Upper lobe of left lung (tissue), 6 donors: Measurements from ENCODE around the gene ENAM. TPM values are rescaled to one million over a fixed set of nuclear protein-coding genes. Genes with fewer than 3 reads are reported as not detected.

ENCODE experiments used
- ATAC-seq, 2 donors: fragments of 200-7000 bp; cut with Tn5 transposase; one replicate each; pipeline ENCODE4 v1.9.1; 2022; ENCODE audit warnings: mild to moderate bottlenecking in 2 of 2, moderate library complexity in 2 of 2; ENCODE audit not compliant: low FRiP score in 2 of 2
- DNase-seq, 2 donors: peaks; one replicate each; pipeline ENCODE4 v3.0.0-alpha.2; 2019 to 2020
- H3K27ac ChIP-seq, 4 donors: fragments of 200-600 bp; sonication (generic); one replicate each; pipeline ENCODE4 v1.5.1; 2016 to 2019
- H3K27me3 ChIP-seq, 4 donors: fragments of 200-600 bp; sonication (generic); one replicate each; pipeline ENCODE4 v1.5.1; 2017 to 2019
- H3K36me3 ChIP-seq, 4 donors: fragments of 200-600 bp; sonication (generic); one replicate each; pipeline ENCODE4 v1.5.1; 2016 to 2019
- H3K4me1 ChIP-seq, 4 donors: fragments of 200-600 bp; sonication (generic); one replicate each; pipeline ENCODE4 v1.5.1; 2018 to 2019
- H3K4me3 ChIP-seq, 4 donors: fragments of 200-600 bp; sonication (generic); one replicate each; pipeline ENCODE4 v1.5.1; 2017 to 2019; ENCODE audit warnings: mild to moderate bottlenecking in 2 of 4, moderate library complexity in 1 of 4
- H3K9me3 ChIP-seq, 4 donors: fragments of 200-600 bp; sonication (generic); one replicate each; pipeline ENCODE4 v1.5.1; 2018 to 2019
- EP300 ChIP-seq, 4 donors: sonication (generic); formaldehyde crosslinking; IDR thresholded peaks; one replicate each; pipeline ENCODE4 v1.5.1; 2017; ENCODE audit warnings: antibody characterized with exemption in 4 of 4, control low read depth in 2 of 4
- POLR2A ChIP-seq, 4 donors: fragments of 450-650 bp; IDR thresholded peaks; one replicate each; pipeline ENCODE4 v1.5.1; 2016 to 2017; ENCODE audit warnings: antibody characterized with exemption in 4 of 4, mild to moderate bottlenecking in 2 of 4
- POLR2AphosphoS5 ChIP-seq, 2 donors: sonication (generic); formaldehyde crosslinking; IDR thresholded peaks; one replicate each; pipeline ENCODE4 v1.5.1; 2017; ENCODE audit warnings: antibody characterized with exemption in 2 of 2
- WGBS, 2 donors: methylation state at CpG; one replicate each; pipeline ENCODE4 v1.1.5; 2017 to 2018; 5-methylcytosine and 5-hydroxymethylcytosine counted together
- total RNA-seq, 6 donors: library from RNA; depleted of rRNA in 4 of 6; stranded (reverse); fragments of >200 nt in 4 of 6; gene quantifications; one replicate each; pipeline versions ENCODE4 v1.1.0 to v1.2.1, GENCODE V29; 2016 to 2021
- TF ChIP-seq, protein P1 (sequence below), 6 experiments: fragments of 450-650 bp in 4 of 6; fragments of 200-600 bp in 2 of 6; sonication (generic) in 2 of 6; IDR thresholded peaks; one replicate each; pipeline ENCODE4 v1.5.1; 2016 to 2019; ENCODE audit warnings: antibody characterized with exemption in 6 of 6
- donor health status: DM: no; HTN: no; CAD: no; lungs with moderate emphysema.
- donor health status: DM: no; HTN: yes; CAD: no; lungs with severe emphysema.

The ENAM gene
- total RNA-seq, 6 donors from 2014 or later = 0.17 to 0.26 TPM; not detected in 4

DNA sequence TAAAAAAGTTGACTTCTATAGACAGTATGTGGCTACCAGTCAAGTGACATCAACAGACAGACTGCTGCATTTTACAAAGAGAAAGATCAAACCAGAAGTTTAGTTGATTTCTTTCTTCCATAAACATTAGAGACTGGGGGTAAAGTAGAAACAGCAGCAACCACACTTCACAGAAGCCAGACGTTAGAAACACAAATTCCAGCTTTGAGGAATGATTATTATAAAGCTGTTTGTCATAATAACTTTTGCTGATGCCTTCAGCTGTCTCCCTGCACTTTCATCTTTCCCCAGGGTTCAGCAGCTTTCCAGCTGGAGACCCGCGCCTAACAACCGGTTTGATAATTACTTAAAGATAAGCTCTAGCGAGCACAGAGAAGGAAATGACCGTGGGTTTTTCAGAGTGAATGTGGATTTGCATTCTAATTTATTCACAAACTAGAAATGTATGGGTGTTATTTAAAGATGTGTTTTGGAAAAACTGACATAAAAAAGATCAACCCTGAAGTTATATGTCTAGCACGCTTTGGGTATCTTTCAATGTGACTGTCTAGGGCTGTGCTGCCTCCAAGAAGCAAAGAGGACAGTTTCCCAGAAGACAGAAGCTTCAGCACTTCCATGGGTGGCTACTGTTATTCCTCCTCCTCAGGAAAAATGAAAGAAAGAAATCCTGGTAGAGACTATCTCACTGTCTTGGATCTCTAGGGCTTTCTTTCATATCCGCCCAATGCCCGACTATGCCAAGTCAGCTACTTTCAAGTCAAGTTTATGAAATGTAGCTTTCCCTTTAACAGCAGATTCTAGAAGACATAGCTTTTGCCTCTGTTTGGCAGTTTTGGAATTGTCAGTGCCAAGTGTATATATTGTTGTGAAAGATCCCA is 15.0 kb upstream of the ENAM start:
- H3K36me3 ChIP-seq = no peaks in the 10 kb centered on the region
- H3K27me3 ChIP-seq = no peaks in the 10 kb centered on the region
- peaks cover 0 to 10% (median 3%) of the 10 kb centered on the region in 4 donors for H3K4me1 ChIP-seq
- ATAC-seq = peak in 1 of 2 donors; percentile 44
- 25 to 27% methylated on average over 9 of the region's 9 CpGs for WGBS, 2 donors
- no peak for DNase-seq
- H3K4me3 ChIP-seq = peak overlapping the region in 2 of 4 donors; percentile 27 to 28
- no peak overlapping the region for H3K27ac ChIP-seq
- H3K9me3 ChIP-seq = no peaks in the 10 kb centered on the region
- no peak for TF ChIP-seq POLR2A (IDR thresholded peaks at IDR 0.05)
- TF ChIP-seq POLR2AphosphoS5 (IDR thresholded peaks at IDR 0.05) = no peak
- TF ChIP-seq, protein P1, sequence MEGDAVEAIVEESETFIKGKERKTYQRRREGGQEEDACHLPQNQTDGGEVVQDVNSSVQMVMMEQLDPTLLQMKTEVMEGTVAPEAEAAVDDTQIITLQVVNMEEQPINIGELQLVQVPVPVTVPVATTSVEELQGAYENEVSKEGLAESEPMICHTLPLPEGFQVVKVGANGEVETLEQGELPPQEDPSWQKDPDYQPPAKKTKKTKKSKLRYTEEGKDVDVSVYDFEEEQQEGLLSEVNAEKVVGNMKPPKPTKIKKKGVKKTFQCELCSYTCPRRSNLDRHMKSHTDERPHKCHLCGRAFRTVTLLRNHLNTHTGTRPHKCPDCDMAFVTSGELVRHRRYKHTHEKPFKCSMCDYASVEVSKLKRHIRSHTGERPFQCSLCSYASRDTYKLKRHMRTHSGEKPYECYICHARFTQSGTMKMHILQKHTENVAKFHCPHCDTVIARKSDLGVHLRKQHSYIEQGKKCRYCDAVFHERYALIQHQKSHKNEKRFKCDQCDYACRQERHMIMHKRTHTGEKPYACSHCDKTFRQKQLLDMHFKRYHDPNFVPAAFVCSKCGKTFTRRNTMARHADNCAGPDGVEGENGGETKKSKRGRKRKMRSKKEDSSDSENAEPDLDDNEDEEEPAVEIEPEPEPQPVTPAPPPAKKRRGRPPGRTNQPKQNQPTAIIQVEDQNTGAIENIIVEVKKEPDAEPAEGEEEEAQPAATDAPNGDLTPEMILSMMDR (IDR thresholded peaks at IDR 0.05) = no peak
- TF ChIP-seq EP300 (IDR thresholded peaks at IDR 0.05) = no peak

DNA sequence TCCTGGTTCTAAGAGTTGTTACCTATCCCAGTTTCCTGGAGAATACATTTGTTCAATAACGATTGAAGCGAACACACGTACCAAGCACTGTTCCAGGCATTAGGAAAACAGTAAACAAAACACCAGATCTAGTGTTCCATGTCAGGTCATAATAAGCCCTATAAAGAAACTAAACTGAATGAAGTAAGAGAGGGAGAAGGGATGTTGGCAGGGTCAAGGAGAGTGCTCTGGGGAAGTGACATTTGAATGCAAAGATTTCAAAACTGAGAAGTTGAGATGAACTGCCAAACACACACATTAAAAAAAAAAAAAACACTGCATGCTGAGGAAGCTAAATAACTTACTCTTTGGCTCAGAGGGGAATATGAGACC is 14.4 kb upstream of the ENAM start:
- peak in 1 of 2 donors; percentile 38 for ATAC-seq
- H3K27me3 ChIP-seq = no peaks in the 10 kb centered on the region
- DNase-seq = no peak
- no peaks in the 10 kb centered on the region for H3K36me3 ChIP-seq
- peak overlapping the region in 2 of 4 donors; percentile 27 to 28 for H3K4me3 ChIP-seq
- H3K9me3 ChIP-seq = no peaks in the 10 kb centered on the region
- no peak overlapping the region for H3K27ac ChIP-seq
- WGBS, 2 donors = 34 to 56% methylated on average over 3 of the region's 3 CpGs
- H3K4me1 ChIP-seq = peaks cover 0 to 10% (median 3%) of the 10 kb centered on the region in 4 donors
- TF ChIP-seq, protein P1 (IDR thresholded peaks at IDR 0.05) = no peak
- TF ChIP-seq EP300 (IDR thresholded peaks at IDR 0.05) (no peak), POLR2AphosphoS5 (IDR thresholded peaks at IDR 0.05) (no peak), POLR2A (IDR thresholded peaks at IDR 0.05) (no peak)

DNA sequence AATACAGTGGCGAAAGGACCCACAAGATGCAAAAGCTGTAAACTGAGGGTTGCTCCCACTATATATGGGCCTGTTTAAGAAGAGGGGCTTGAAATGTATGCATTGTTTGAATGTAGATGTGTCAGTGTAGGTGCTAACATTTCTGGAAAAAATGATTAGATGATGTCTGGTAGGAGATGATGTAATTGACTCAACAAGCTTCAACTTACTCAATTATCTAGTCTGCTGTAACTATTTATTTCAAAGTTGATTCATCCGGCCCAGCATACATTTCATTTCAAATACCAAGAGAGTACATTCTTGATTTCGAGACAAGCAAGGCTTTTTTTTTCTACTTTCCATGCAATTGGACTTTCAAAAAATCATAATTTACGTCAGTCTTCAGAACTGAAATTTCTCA is 9.3 kb upstream of the ENAM start:
- peaks cover 0 to 1% (median 0%) of the 10 kb centered on the region in 4 donors for H3K4me1 ChIP-seq
- no peak for DNase-seq
- H3K4me3 ChIP-seq = no peak overlapping the region
- H3K27ac ChIP-seq = no peak overlapping the region
- no peak for ATAC-seq
- no peaks in the 10 kb centered on the region for H3K27me3 ChIP-seq
- no peaks in the 10 kb centered on the region for H3K9me3 ChIP-seq
- TF ChIP-seq POLR2A (IDR thresholded peaks at IDR 0.05) = no peak
- WGBS, 2 donors = 93 to 94% methylated on average over 4 of the region's 4 CpGs
- no peaks in the 10 kb centered on the region for H3K36me3 ChIP-seq

- no peaks in the 10 kb centered on the region for H3K9me3 ChIP-seq
- no peaks in the 10 kb centered on the region for H3K36me3 ChIP-seq
- no peak for TF ChIP-seq POLR2AphosphoS5 (IDR thresholded peaks at IDR 0.05)
- no peak for TF ChIP-seq EP300 (IDR thresholded peaks at IDR 0.05)
- TF ChIP-seq, protein P1 (IDR thresholded peaks at IDR 0.05) = no peak
- TF ChIP-seq POLR2A (IDR thresholded peaks at IDR 0.05) = no peak
- H3K4me1 ChIP-seq = no peaks in the 10 kb centered on the region
- no peak overlapping the region for H3K27ac ChIP-seq
- no peak for ATAC-seq
- no peaks in the 10 kb centered on the region for H3K27me3 ChIP-seq
- no peak for DNase-seq
- WGBS, 2 donors = 91 to 97% methylated on average over 2 of the region's 2 CpGs
- H3K4me3 ChIP-seq = no peak overlapping the region
These were observed 8.8 kb upstream of the ENAM start for GRCh38 chr4:70619778-70620177.

DNA sequence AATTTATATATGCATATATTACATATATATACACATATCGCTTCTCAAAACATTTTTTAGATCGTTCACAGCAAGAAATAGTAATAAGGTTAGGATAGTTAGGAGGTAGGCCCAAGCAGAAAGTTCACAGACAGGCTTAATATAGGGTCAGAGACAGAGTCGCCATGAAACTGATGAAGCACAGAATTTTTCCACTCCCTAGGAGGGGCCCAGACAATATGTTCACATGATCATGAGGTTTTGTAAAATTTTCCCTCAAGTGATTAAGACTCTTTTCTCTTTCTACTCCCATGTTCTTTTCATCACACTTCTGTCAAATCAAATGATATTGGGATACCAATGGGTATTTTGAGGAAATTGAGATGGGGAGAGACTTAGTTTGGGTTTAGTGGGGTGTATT is 5.2 kb upstream of the ENAM start:
- no peak for ATAC-seq

More for the DNA sequence above, 5.2 kb upstream of the ENAM start:
- no peak for TF ChIP-seq POLR2A (IDR thresholded peaks at IDR 0.05)
- TF ChIP-seq, protein P1 (IDR thresholded peaks at IDR 0.05) = no peak
- TF ChIP-seq EP300 (IDR thresholded peaks at IDR 0.05) = no peak
- no peak for TF ChIP-seq POLR2AphosphoS5 (IDR thresholded peaks at IDR 0.05)
- Histone ChIP-seq H3K9me3 (no peaks in the 10 kb centered on the region), H3K36me3 (no peaks in the 10 kb centered on the region), H3K27ac (no peak overlapping the region), H3K27me3 (no peaks in the 10 kb centered on the region), H3K4me1 (no peaks in the 10 kb centered on the region), H3K4me3 (no peak overlapping the region)
- no peak for DNase-seq
- 87 to 99% methylated on average over 3 of the region's 3 CpGs for WGBS, 2 donors
